Loucy (cell line): ENCODE measurements around the gene KDM6A.
"Not testable (repeated sequence)": the region's sequence is repeated elsewhere in the genome, so short reads cannot be mapped to it uniquely, and the experiment has no call there.

ENCODE experiments used
- H2AFZ ChIP-seq: fragments of 200-600 bp; sonication (generic); 2 replicates; pipeline ENCODE4 v1.6.0; 2016; ENCODE audit warnings: antibody characterized with exemption, mild to moderate bottlenecking, low read length, moderate library complexity
- H3F3A ChIP-seq: fragments of 200-600 bp; 2 replicates; pipeline ENCODE4 v1.6.0; 2016; ENCODE audit warnings: antibody characterized with exemption, low read depth, mild to moderate bottlenecking
- H3K27me3 ChIP-seq: fragments of 200-600 bp; sonication (generic); 2 replicates; pipeline ENCODE4 v1.6.1; 2014; ENCODE audit warnings: low read length, mild to moderate bottlenecking; ENCODE audit not compliant: insufficient read depth, poor library complexity, severe bottlenecking
- H3K36me3 ChIP-seq: fragments of 200-600 bp; sonication (generic); 2 replicates; pipeline ENCODE4 v1.6.1; 2016; ENCODE audit warnings: low read length; ENCODE audit not compliant: insufficient read depth
- H3K4me1 ChIP-seq: fragments of 200-600 bp; sonication (generic); 2 replicates; pipeline ENCODE4 v1.5.1; 2014; ENCODE audit warnings: low read length, mild to moderate bottlenecking; ENCODE audit not compliant: insufficient read depth, poor library complexity, severe bottlenecking
- H3K4me2 ChIP-seq: fragments of 200-600 bp; sonication (generic); 2 replicates; pipeline ENCODE4 v1.6.0; 2014; ENCODE audit warnings: antibody characterized with exemption, low read length, low read depth, mild to moderate bottlenecking; ENCODE audit not compliant: poor library complexity, severe bottlenecking
- H3K4me3 ChIP-seq: fragments of 200-600 bp; sonication (generic); 2 replicates; pipeline ENCODE4 v1.5.1; 2014; ENCODE audit warnings: low read length, mild to moderate bottlenecking, mixed read lengths; ENCODE audit not compliant: poor library complexity, severe bottlenecking
- H3K79me2 ChIP-seq: fragments of 200-600 bp; sonication (generic); 2 replicates; pipeline ENCODE4 v1.6.1; 2014; ENCODE audit warnings: low read length; ENCODE audit not compliant: insufficient read depth
- H3K9ac ChIP-seq: fragments of 200-600 bp; sonication (generic); 2 replicates; pipeline ENCODE4 v1.6.0; 2014; ENCODE audit warnings: mild to moderate bottlenecking, low read depth, low read length, moderate library complexity; ENCODE audit not compliant: poor library complexity, severe bottlenecking
- H3K9me2 ChIP-seq: fragments of 200-600 bp; sonication (generic); replicated peaks from 2 replicates; pipeline ENCODE4 v1.6.1; 2016; ENCODE audit warnings: low read depth, low read length, mixed read lengths
- H3K9me3 ChIP-seq: fragments of 200-600 bp; sonication (generic); 2 replicates; pipeline ENCODE4 v1.6.1; 2014; ENCODE audit warnings: mild to moderate bottlenecking, antibody characterized with exemption, low read length, low read depth; ENCODE audit not compliant: insufficient read depth
- H4K20me1 ChIP-seq: fragments of 200-600 bp; sonication (generic); 2 replicates; pipeline ENCODE4 v1.6.0; 2014; ENCODE audit warnings: antibody characterized with exemption, low read length, mild to moderate bottlenecking; ENCODE audit not compliant: insufficient read depth, poor library complexity, severe bottlenecking
- EZH2phosphoT487 ChIP-seq: fragments of 200-600 bp; IDR thresholded peaks from 2 replicates; pipeline ENCODE4 v1.6.1; 2018; ENCODE audit warnings: antibody characterized with exemption, mild to moderate bottlenecking, moderate library complexity, borderline replicate concordance
- TF ChIP-seq, protein P1 (sequence below): fragments of 200-600 bp; sonication (generic); conservative IDR thresholded peaks from 2 replicates; pipeline ENCODE4 v1.5.1; 2014; ENCODE audit warnings: mild to moderate bottlenecking, antibody characterized with exemption, low read length

KDM6A gene

DNA sequence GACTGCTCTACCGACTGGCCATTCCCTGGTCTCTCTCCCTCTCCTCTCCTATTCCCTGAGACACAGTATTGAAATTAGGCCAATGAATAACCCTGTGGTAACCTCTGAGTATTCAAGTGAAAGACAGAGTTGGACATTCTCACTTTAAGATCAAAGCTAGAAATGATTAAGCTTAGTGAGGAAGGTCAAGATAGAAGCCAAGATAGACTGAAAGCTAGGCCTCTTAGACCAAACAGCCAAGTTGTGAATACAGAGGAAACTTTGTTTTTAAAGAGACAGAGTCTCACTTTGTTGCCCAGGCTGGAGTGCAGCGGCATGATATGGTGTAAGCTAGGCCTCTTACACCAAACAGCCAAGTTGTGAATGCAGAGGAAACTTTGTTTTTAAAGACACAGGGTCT lies 64.6 kb downstream of the KDM6A start:
- Histone ChIP-seq H3K4me1 (peaks cover 9% of the 10 kb centered on the region), H3K9me2 (no peaks in the 10 kb centered on the region), H3F3A (no peaks in the 10 kb centered on the region), H3K9ac (no peak overlapping the region), H3K36me3 (no peaks in the 10 kb centered on the region), H3K9me3 (no peaks in the 10 kb centered on the region), H3K79me2 (peaks cover 97% of the 10 kb centered on the region), H3K27me3 (no peaks in the 10 kb centered on the region), H4K20me1 (peaks cover 46% of the 10 kb centered on the region), H3K4me3 (no peak overlapping the region), H3K4me2 (peak overlapping the region; percentile 20), H2AFZ (no peak overlapping the region)
- TF ChIP-seq, protein P1, sequence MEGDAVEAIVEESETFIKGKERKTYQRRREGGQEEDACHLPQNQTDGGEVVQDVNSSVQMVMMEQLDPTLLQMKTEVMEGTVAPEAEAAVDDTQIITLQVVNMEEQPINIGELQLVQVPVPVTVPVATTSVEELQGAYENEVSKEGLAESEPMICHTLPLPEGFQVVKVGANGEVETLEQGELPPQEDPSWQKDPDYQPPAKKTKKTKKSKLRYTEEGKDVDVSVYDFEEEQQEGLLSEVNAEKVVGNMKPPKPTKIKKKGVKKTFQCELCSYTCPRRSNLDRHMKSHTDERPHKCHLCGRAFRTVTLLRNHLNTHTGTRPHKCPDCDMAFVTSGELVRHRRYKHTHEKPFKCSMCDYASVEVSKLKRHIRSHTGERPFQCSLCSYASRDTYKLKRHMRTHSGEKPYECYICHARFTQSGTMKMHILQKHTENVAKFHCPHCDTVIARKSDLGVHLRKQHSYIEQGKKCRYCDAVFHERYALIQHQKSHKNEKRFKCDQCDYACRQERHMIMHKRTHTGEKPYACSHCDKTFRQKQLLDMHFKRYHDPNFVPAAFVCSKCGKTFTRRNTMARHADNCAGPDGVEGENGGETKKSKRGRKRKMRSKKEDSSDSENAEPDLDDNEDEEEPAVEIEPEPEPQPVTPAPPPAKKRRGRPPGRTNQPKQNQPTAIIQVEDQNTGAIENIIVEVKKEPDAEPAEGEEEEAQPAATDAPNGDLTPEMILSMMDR, result no peak
- TF ChIP-seq EZH2phosphoT487, result no peak

DNA sequence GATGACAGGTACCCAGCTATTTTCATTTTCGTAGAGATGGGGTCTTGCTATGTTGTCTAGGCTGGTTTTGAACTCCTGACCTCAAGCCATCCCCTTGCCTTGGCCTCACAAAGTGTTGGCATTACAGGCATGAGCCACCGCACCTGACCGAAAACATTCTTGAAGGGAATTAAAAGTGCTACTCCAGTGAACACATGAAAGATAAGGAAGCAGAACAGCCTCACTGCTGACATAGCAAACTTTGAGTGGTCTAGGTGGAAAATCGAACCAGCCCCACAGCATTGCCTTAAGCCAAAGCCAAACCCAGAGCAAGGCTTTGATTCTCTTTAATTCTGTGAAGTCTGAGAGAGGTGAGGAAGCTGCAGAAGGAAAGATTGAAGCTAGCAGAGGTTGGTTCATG lies 65.1 kb downstream of the KDM6A start:
- H4K20me1 ChIP-seq, result peaks cover 46% of the 10 kb centered on the region
- no peak overlapping the region for H2AFZ ChIP-seq
- no peaks in the 10 kb centered on the region for H3K27me3 ChIP-seq
- H3K4me1 ChIP-seq, result peaks cover 9% of the 10 kb centered on the region
- no peaks in the 10 kb centered on the region for H3F3A ChIP-seq
- H3K79me2 ChIP-seq, result peaks cover 98% of the 10 kb centered on the region
- no peak overlapping the region for H3K4me3 ChIP-seq
- no peaks in the 10 kb centered on the region for H3K9me2 ChIP-seq
- no peak overlapping the region for H3K4me2 ChIP-seq
- no peaks in the 10 kb centered on the region for H3K36me3 ChIP-seq
- no peak for TF ChIP-seq EZH2phosphoT487
- TF ChIP-seq, protein P1, result no peak
- H3K9me3 ChIP-seq, result no peaks in the 10 kb centered on the region
- no peak overlapping the region for H3K9ac ChIP-seq

DNA sequence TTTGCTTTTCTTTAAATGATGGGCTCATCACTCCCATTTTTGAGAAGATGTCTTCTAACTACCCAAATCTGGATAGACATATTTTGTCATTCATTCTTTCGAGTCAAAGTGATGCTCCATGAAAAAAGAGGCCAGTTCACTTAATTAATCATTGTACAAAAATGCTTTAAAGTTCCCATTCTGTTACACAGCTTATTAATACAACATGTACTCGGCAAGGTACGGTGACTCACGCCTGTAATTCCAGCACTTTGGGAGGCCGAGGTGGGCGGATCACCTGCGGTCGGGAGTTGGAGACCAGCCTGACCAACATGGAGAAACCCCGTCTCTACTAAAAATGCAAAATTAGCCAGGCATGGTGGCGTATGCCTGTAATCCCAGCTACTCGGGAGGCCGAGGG lies 67.6 kb downstream of the KDM6A start:
- Histone ChIP-seq H4K20me1 (peaks cover 37% of the 10 kb centered on the region), H3K79me2 (peaks cover 98% of the 10 kb centered on the region)
- H3K9me3 ChIP-seq, H3K27me3 ChIP-seq, H3K9me2 ChIP-seq, H3K4me3 ChIP-seq, H2AFZ ChIP-seq, H3F3A ChIP-seq, H3K9ac ChIP-seq, H3K4me1 ChIP-seq, H3K36me3 ChIP-seq, H3K4me2 ChIP-seq: not testable (repeated sequence)

DNA sequence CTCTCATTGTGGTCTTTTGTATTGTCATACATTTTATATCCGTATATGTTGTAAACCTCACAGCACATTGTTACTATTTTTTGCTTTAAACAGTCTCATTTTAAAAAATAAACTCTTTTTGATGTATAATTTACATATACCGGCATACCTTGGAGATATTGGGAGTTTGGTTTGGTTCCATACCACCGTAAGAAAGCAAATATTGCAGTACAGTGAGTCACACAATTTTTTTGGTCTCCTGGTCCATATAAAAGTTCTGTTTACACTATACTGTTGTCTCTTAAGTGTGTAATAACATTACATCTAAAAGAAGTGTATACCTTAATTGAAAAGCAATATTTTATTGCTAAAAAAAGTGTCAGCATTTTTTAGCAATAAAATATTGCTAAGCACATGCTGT lies 70.0 kb downstream of the KDM6A start:
- TF ChIP-seq EZH2phosphoT487, result no peak
- TF ChIP-seq, protein P1, result no peak
- H3K9me3 ChIP-seq, result peaks cover 6% of the 10 kb centered on the region
- H3F3A ChIP-seq, result no peaks in the 10 kb centered on the region
- peaks cover 98% of the 10 kb centered on the region for H3K79me2 ChIP-seq
- H3K36me3 ChIP-seq, result no peaks in the 10 kb centered on the region
- peaks cover 19% of the 10 kb centered on the region for H4K20me1 ChIP-seq
- H2AFZ ChIP-seq, result no peak overlapping the region
- no peaks in the 10 kb centered on the region for H3K27me3 ChIP-seq
- H3K4me1 ChIP-seq, result no peaks in the 10 kb centered on the region
- H3K9me2 ChIP-seq, result no peaks in the 10 kb centered on the region
- H3K9ac ChIP-seq, result no peak overlapping the region
- H3K4me2 ChIP-seq, result no peak overlapping the region
- no peak overlapping the region for H3K4me3 ChIP-seq
